Stimulated activated memory B cell treated with anti-CD40 and anti-IgM and Interleukin-4, amounts not matched to agents 10 μg/mL and 1 μg/mL and 100 μg/mL, for 72 hours (primary cell): ENCODE data around the gene RFX1.
"Not testable (repeated sequence)": the region's sequence is repeated elsewhere in the genome, so short reads cannot be mapped to it uniquely, and the experiment has no call there.

Experiments used
- ATAC-seq: fragments of 150-1000 bp; cut with Tn5 transposase; 2 replicates; pipeline ENCODE4 v1.10.0; 2021
- H3K27ac Mint-ChIP-seq: one replicate; pipeline ENCODE4 v1.8.0; 2022; ENCODE audit warnings: mild to moderate bottlenecking, mixed read lengths
- H3K27me3 Mint-ChIP-seq: one replicate; pipeline ENCODE4 v1.8.0; 2022; ENCODE audit warnings: mixed read lengths
- H3K36me3 Mint-ChIP-seq: one replicate; pipeline ENCODE4 v1.8.0; 2022; ENCODE audit warnings: mixed read lengths
- H3K4me1 Mint-ChIP-seq: one replicate; pipeline ENCODE4 v1.8.0; 2022; ENCODE audit warnings: mixed read lengths
- H3K4me3 Mint-ChIP-seq: one replicate; pipeline ENCODE4 v1.8.0; 2022; ENCODE audit warnings: mild to moderate bottlenecking, moderate library complexity, mixed read lengths
- H3K9me3 Mint-ChIP-seq: one replicate; pipeline ENCODE4 v1.8.0; 2022; ENCODE audit warnings: mixed read lengths

RFX1 gene

DNA sequence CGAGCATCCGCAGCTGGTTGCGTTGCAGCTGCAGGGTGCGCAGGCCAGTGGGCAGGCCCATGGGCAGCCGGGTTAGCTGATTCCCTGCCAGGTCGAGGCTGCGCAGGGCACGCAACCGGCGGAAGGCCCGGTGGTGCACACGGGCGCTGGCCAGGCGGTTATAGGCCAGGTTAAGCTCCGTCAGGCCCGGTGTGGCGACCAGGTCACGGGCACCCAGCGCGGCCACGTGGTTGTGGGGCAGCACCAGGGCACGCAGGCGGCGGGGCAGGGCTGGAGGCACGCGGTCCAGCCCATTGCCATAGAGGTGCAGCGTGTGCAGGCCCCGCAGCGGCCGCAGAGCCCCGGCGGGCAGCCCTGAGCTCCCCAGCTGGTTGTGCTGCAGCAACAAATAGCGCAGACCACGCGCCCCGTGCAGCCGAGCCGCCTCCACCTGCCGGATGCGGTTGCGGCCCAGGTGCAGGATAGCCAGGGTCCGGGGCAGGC, 73.2 kb downstream of the RFX1 start:
- Mint-ChIP-seq H3K36me3 (peaks cover 6% of the 10 kb centered on the region), H3K4me3 (no peak overlapping the region), H3K27ac (no peak overlapping the region), H3K27me3 (peaks cover 49% of the 10 kb centered on the region), H3K4me1 (peaks cover 17% of the 10 kb centered on the region), H3K9me3 (no peaks in the 10 kb centered on the region)
- ATAC-seq, result peak; percentile 22

GRCh38 chr19:13932149-13932637, 73.9 kb downstream of the RFX1 start:
- Mint-ChIP-seq H3K9me3 (no peaks in the 10 kb centered on the region), H3K27ac (no peak overlapping the region), H3K4me1 (peaks cover 17% of the 10 kb centered on the region), H3K36me3 (peaks cover 11% of the 10 kb centered on the region), H3K27me3 (peaks cover 41% of the 10 kb centered on the region), H3K4me3 (no peak overlapping the region)
- ATAC-seq, result no peak

DNA sequence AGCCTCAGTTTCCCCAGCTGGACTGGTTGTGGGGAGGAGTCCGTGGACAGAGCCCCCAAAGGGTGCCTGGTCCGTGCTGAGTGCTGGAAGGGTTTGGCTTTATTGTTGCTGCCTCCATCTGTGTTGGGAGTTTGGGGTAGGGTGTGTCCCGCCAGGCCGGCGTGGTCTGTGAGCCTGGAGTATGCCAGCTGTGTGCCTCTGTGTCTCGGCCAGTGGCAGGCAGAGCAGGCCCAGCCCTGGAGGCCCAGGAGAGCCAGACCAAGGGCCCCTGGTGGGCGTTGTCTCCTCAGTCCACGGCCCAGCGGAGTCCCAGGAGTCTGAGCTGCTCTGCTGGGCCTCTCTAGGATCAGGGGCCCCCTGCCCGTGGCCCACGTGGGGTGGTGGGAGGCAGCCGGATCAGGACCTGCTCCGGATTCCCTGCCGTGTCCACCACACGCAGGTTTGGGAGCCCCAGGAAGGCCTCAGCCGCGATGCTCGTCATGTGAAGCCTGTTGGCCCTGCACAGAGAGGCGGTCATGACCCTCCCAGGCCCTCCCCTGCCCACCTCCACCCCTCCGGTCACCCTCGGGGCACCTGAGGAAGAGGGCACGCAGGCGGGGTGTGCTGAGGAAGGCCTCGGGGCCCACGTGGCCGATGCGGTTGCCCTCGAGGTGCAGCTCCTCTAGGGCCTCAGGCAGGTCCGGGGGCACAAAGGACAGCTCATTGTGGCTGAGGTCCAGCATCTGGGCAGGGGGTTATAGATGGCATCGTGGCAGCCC, 74.5 kb downstream of the RFX1 start:
- Mint-ChIP-seq H3K4me1 (peaks cover 17% of the 10 kb centered on the region), H3K4me3 (no peak overlapping the region), H3K27me3 (peaks cover 37% of the 10 kb centered on the region), H3K27ac (no peak overlapping the region), H3K9me3 (no peaks in the 10 kb centered on the region), H3K36me3 (peaks cover 17% of the 10 kb centered on the region)
- no peak for ATAC-seq

DNA sequence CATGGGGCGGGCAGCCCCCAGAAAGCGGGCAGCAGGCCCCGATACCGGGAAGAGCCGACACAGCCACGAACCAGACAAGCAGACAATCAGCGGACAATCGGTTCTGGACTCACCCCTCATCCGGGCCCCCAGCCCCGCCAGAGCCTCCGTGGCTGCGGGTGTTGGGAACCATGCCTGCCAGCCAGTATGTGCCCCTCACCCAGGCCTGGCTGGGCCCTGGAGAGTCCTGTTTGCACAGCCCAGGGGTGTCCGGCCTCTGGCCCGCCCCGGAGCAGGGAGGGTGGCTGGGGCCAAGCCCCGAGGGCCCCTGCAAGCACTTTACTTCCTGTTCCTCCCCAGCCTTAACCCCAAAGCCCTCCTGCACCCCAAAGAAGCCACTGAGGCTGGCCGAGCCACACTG, 75.7 kb downstream of the RFX1 start:
- peaks cover 25% of the 10 kb centered on the region for H3K36me3 Mint-ChIP-seq
- H3K27me3 Mint-ChIP-seq, result peaks cover 25% of the 10 kb centered on the region
- no peak overlapping the region for H3K4me3 Mint-ChIP-seq
- H3K4me1 Mint-ChIP-seq, result peaks cover 17% of the 10 kb centered on the region
- no peak overlapping the region for H3K27ac Mint-ChIP-seq
- ATAC-seq, result no peak
- H3K9me3 Mint-ChIP-seq, result no peaks in the 10 kb centered on the region

DNA sequence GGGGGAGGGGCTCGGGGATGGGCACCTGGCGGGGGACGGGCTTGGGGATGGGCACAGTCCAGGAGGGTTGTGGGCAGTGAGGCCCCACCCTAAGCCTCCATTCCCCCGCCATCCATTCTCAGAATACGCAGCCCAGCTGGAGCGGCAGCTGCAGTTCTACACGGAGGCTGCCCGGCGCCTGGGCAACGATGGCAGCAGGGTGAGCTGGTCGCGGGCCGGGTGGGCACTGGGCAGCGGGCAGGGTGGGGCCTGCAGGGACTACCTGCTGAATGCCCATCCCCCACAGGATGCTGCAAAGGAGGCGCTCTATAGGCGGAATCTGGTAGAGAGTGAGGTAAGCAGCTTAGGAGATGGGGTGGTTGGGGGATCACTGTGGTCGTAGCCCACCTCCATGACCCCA, 76.2 kb downstream of the RFX1 start:
- peaks cover 30% of the 10 kb centered on the region for H3K36me3 Mint-ChIP-seq
- no peak overlapping the region for H3K4me3 Mint-ChIP-seq
- ATAC-seq, result no peak
- peaks cover 21% of the 10 kb centered on the region for H3K27me3 Mint-ChIP-seq
- H3K27ac Mint-ChIP-seq, result no peak overlapping the region
- H3K9me3 Mint-ChIP-seq, result no peaks in the 10 kb centered on the region
- peaks cover 15% of the 10 kb centered on the region for H3K4me1 Mint-ChIP-seq

DNA sequence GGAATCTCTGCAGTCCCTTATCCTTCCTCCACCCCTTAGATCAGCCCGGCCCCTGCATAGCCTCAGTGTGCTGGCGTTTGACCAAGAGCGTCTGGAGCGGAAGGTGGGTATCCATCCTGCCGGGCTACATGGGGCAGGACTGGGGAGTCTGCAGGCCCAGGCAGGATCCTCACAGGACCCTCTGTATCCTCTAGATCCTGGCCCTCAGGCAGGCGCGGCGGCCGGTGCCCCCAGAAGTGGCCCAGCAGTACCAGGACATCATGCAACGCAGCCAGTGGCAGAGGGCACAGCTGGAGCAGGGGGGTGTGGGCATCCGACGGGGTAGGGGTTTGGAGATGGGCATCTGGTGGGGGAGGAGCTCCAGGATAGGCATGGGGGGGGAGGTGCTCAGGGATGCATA, 76.8 kb downstream of the RFX1 start:
- Mint-ChIP-seq H3K27ac (no peak overlapping the region), H3K9me3 (no peaks in the 10 kb centered on the region), H3K4me1 (peaks cover 9% of the 10 kb centered on the region), H3K36me3 (peaks cover 34% of the 10 kb centered on the region), H3K27me3 (peaks cover 15% of the 10 kb centered on the region), H3K4me3 (no peak overlapping the region)
- no peak for ATAC-seq

- H3K4me1 Mint-ChIP-seq, result no peaks in the 10 kb centered on the region
- H3K36me3 Mint-ChIP-seq, result peaks cover 56% of the 10 kb centered on the region
- H3K27me3 Mint-ChIP-seq, result no peaks in the 10 kb centered on the region
- no peak overlapping the region for H3K4me3 Mint-ChIP-seq
- no peak for ATAC-seq
- no peak overlapping the region for H3K27ac Mint-ChIP-seq
- H3K9me3 Mint-ChIP-seq, result no peaks in the 10 kb centered on the region
Measured at GRCh38 chr19:13926715-13927114, 79.4 kb downstream of the RFX1 start.

- H3K36me3 Mint-ChIP-seq, result peaks cover 63% of the 10 kb centered on the region
- no peaks in the 10 kb centered on the region for H3K27me3 Mint-ChIP-seq
- no peak overlapping the region for H3K27ac Mint-ChIP-seq
- no peak for ATAC-seq
- no peak overlapping the region for H3K4me3 Mint-ChIP-seq
- no peaks in the 10 kb centered on the region for H3K4me1 Mint-ChIP-seq
- peaks cover 3% of the 10 kb centered on the region for H3K9me3 Mint-ChIP-seq
Measured at GRCh38 chr19:13926010-13926409, 80.1 kb downstream of the RFX1 start.

DNA sequence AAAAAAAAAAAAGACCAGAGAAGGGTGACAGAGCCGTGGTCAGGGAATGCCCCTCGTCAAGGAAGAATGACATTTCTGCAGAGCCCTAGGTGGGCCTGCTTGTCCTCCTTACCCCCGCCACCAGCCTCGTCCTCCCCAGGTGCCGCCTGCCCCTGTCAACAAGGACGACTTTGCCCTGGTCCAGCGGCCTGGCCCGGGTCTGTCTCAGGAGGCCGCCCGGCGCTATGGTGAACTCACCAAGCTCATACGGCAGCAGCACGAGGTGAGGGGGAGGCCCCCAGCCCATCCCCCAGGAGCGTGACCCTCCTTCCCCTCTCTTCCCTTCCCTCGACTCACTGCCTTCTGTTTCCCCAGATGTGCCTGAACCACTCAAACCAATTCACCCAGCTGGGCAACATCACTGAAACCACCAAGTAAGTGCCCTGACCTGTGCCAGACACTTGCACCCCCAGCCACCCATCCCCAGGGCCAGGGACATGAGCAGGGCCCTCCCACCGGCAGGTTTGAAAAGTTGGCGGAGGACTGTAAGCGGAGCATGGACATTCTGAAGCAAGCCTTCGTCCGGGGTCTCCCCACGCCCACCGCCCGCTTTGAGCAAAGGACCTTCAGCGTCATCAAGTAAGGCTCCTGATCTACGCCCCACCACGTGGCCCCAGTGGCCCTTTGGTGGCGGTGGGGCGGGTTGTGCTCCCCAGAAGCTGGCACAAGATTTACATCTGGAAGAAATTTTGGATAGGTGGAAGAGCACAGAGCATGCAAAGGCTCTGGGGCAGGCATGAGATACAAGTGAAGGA, 82.7 kb downstream of the RFX1 start:
- H3K4me3 Mint-ChIP-seq, result no peak overlapping the region
- peaks cover 3% of the 10 kb centered on the region for H3K9me3 Mint-ChIP-seq
- no peaks in the 10 kb centered on the region for H3K4me1 Mint-ChIP-seq
- H3K36me3 Mint-ChIP-seq, result peaks cover 84% of the 10 kb centered on the region
- no peak overlapping the region for H3K27ac Mint-ChIP-seq
- H3K27me3 Mint-ChIP-seq, result no peaks in the 10 kb centered on the region
- ATAC-seq, result peak; percentile 42

DNA sequence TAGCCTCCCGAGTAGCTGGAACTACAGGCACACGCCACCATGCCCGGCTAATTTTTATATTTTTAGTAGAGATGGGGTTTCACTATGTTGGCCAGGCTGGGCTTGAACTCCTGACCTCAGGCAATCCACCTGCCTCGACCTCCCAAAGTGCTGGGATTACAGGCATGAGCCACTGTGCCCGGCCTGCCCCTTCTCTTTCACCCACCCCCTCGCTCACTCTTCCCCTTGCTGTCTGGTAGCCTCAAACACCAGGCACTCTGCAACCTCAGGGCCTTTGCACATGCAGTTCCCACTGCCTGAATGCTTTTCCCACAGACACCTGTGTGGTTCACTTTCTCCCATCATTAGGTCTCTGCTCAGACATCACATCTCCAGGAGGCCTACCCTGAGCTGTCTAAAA, 84.0 kb downstream of the RFX1 start:
- H3K9me3 Mint-ChIP-seq, ATAC-seq, H3K4me1 Mint-ChIP-seq, H3K4me3 Mint-ChIP-seq, H3K27ac Mint-ChIP-seq, H3K27me3 Mint-ChIP-seq: not testable (repeated sequence)
- peaks cover 78% of the 10 kb centered on the region for H3K36me3 Mint-ChIP-seq

GRCh38 chr19:13920940-13921747, 85.0 kb downstream of the RFX1 start:
- H3K36me3 Mint-ChIP-seq, result peaks cover 69% of the 10 kb centered on the region

DNA sequence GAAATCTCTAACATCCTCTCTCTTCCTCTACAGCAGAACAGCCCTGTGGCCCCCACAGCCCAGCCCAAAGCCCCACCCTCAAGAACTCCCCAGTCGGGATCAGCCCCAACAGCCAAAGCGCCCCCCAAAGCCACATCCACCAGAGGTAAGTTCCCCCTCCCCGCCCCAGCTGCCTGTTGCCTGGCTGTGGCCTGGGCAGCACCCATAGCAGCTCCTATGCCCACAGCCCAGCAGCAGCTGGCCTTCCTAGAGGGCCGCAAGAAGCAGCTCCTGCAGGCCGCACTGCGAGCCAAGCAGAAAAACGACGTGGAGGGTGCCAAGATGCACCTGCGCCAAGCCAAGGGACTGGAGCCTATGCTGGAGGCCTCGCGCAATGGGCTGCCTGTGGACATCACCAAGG, 85.6 kb downstream of the RFX1 start:
- ATAC-seq, result no peak
- no peaks in the 10 kb centered on the region for H3K4me1 Mint-ChIP-seq
- H3K36me3 Mint-ChIP-seq, result peaks cover 66% of the 10 kb centered on the region
- H3K4me3 Mint-ChIP-seq, result no peak overlapping the region
- peaks cover 3% of the 10 kb centered on the region for H3K9me3 Mint-ChIP-seq
- no peak overlapping the region for H3K27ac Mint-ChIP-seq
- no peaks in the 10 kb centered on the region for H3K27me3 Mint-ChIP-seq

More at GRCh38 chr19:13920940-13921747, 85.0 kb downstream of the RFX1 start:
- H3K9me3 Mint-ChIP-seq, result peaks cover 3% of the 10 kb centered on the region
- ATAC-seq, result peak; percentile 83
- no peak overlapping the region for H3K27ac Mint-ChIP-seq
- H3K4me1 Mint-ChIP-seq, result no peaks in the 10 kb centered on the region
- no peaks in the 10 kb centered on the region for H3K27me3 Mint-ChIP-seq
- no peak overlapping the region for H3K4me3 Mint-ChIP-seq

- ATAC-seq, result no peak
- H3K36me3 Mint-ChIP-seq, result peaks cover 54% of the 10 kb centered on the region
- no peak overlapping the region for H3K4me3 Mint-ChIP-seq
- H3K4me1 Mint-ChIP-seq, result no peaks in the 10 kb centered on the region
- no peaks in the 10 kb centered on the region for H3K27me3 Mint-ChIP-seq
- peaks cover 3% of the 10 kb centered on the region for H3K9me3 Mint-ChIP-seq
- no peak overlapping the region for H3K27ac Mint-ChIP-seq
Measured at GRCh38 chr19:13918726-13919411, 87.3 kb downstream of the RFX1 start.

- no peak for ATAC-seq
- peaks cover 45% of the 10 kb centered on the region for H3K36me3 Mint-ChIP-seq
- H3K4me3 Mint-ChIP-seq, result no peak overlapping the region
- no peaks in the 10 kb centered on the region for H3K4me1 Mint-ChIP-seq
- peaks cover 3% of the 10 kb centered on the region for H3K9me3 Mint-ChIP-seq
- no peaks in the 10 kb centered on the region for H3K27me3 Mint-ChIP-seq
- H3K27ac Mint-ChIP-seq, result no peak overlapping the region
Measured at GRCh38 chr19:13917888-13918406, 88.2 kb downstream of the RFX1 start.
